GM12878 (cell line): ENCODE data around the gene LEF1. TPM values are rescaled to one million over a fixed set of nuclear protein-coding genes. Genes with fewer than 3 reads are reported as not detected.

ENCODE experiments used
- ATAC-seq: fragments of 200-7000 bp; cut with Tn5 transposase; 3 replicates; pipeline ENCODE4 v1.9.1; 2020; ENCODE audit warnings: mild to moderate bottlenecking, moderate library complexity
- BruUV-seq: library from RNA; stranded (reverse); fragments of 400-500 nt; replicated peaks from 2 replicates; lab custom pipeline; 2021; lab: Mats Ljungman, UMichigan
- CTCF ChIA-PET: fragments of 300-600 bp; sonication (Branson Sonifier 250); formaldehyde crosslinking; extraction: SDS; loops from one replicate; lab custom pipeline; 2021; ENCODE audit warnings: inconsistent platforms; lab: Yijun Ruan, JAX
- POLR2A ChIA-PET: fragments of 350-600 bp; formaldehyde crosslinking; extraction: SDS; loops from one replicate; lab custom pipeline; 2021; ENCODE audit warnings: inconsistent platforms; lab: Charles Lee
- RAD21 ChIA-PET: fragments of 300-600 bp; sonication (Branson Sonifier 250); formaldehyde crosslinking; loops from one replicate; lab custom pipeline; 2023; ENCODE audit warnings: antibody characterized with exemption; ENCODE audit not compliant: unreplicated experiment; lab: Charles Lee
- SMC1A ChIA-PET: fragments of 300-600 bp; sonication (Branson Sonifier 250); formaldehyde crosslinking; loops from one replicate; lab custom pipeline; 2023; ENCODE audit not compliant: unreplicated experiment, uncharacterized antibody; lab: Charles Lee
- DNase-seq: peaks from one replicate; pipeline ENCODE4 v3.0.0-alpha.2; 2011; ENCODE audit warnings: low read depth, low spot score
- FAIRE-seq: peaks from 3 replicates; lab custom pipeline; 2011; peaks lifted over from hg19 to GRCh38; lab: Jason Lieb, UNC
- H2AFZ ChIP-seq: 2 replicates; pipeline ENCODE4 v1.6.0; 2011; ENCODE audit warnings: low read depth, low read length, control low read depth; ENCODE audit not compliant: control insufficient read depth
- H3K27ac ChIP-seq: 2 replicates; pipeline ENCODE4 v1.5.1; 2011; ENCODE audit warnings: control low read depth; ENCODE audit not compliant: control insufficient read depth, insufficient read depth
- H3K27me3 ChIP-seq, 2 experiments: replicated peaks in 1 of 2; 2 replicates each; pipeline versions ENCODE4 v1.6.0 to v1.6.1; 2011; ENCODE audit warnings: low read length in 1 of 2; ENCODE audit not compliant: control insufficient read depth in 2 of 2, insufficient read depth in 2 of 2
- H3K36me3 ChIP-seq, 2 experiments: 2 replicates each; pipeline ENCODE4 v1.5.1; 2011; ENCODE audit warnings: low read length in 1 of 2; ENCODE audit not compliant: control insufficient read depth in 2 of 2, insufficient read depth in 2 of 2
- H3K4me1 ChIP-seq: 2 replicates; pipeline ENCODE4 v1.6.1; 2011; ENCODE audit warnings: mild to moderate bottlenecking, low read length, moderate library complexity, mixed read lengths; ENCODE audit not compliant: control insufficient read depth, insufficient read depth
- H3K4me2 ChIP-seq: 2 replicates; pipeline ENCODE4 v1.6.0; 2011; ENCODE audit warnings: control low read depth; ENCODE audit not compliant: control insufficient read depth, insufficient read depth
- H3K4me3 ChIP-seq: fragments of 200-600 bp; sonication (generic); 2 replicates; pipeline ENCODE4 v1.5.1; 2016
- H3K79me2 ChIP-seq: 2 replicates; pipeline ENCODE4 v1.6.0; 2011; ENCODE audit warnings: low read length; ENCODE audit not compliant: control insufficient read depth, insufficient read depth
- H3K9ac ChIP-seq: 2 replicates; pipeline ENCODE4 v1.8.0; 2011; ENCODE audit warnings: low read length, control low read depth, mixed read lengths; ENCODE audit not compliant: control insufficient read depth, insufficient read depth
- H3K9me3 ChIP-seq: replicated peaks from 3 replicates; pipeline ENCODE4 v1.5.1; 2011; ENCODE audit warnings: mild to moderate bottlenecking, low read length; ENCODE audit not compliant: control insufficient read depth, insufficient read depth
- H4K20me1 ChIP-seq: 2 replicates; pipeline ENCODE4 v1.6.0; 2011; ENCODE audit not compliant: control insufficient read depth, insufficient read depth
- EP300 ChIP-seq, 2 experiments: fragments of 150-350 bp in 1 of 2; IDR thresholded peaks; 2 replicates each; pipeline ENCODE4 v1.6.1; 2011 to 2012; ENCODE audit warnings: low read depth in 2 of 2, low read length in 2 of 2, borderline replicate concordance in 1 of 2, improper control_type of control experiment in 1 of 2, inconsistent platforms in 1 of 2; ENCODE audit not compliant: control insufficient read depth in 1 of 2
- IKZF1 ChIP-seq: fragments of 450-650 bp; conservative IDR thresholded peaks from 2 replicates; pipeline ENCODE4 v1.6.1; 2017; ENCODE audit warnings: antibody characterized with exemption, mild to moderate bottlenecking
- MEF2A ChIP-seq: IDR thresholded peaks from 2 replicates; pipeline ENCODE4 v1.6.1; 2011; ENCODE audit warnings: low read depth, mild to moderate bottlenecking, low read length, moderate library complexity; ENCODE audit not compliant: insufficient read depth
- NR2C2 ChIP-seq: IDR thresholded peaks from 2 replicates; pipeline ENCODE4 v1.6.1; 2011; ENCODE audit warnings: borderline replicate concordance, low read depth; ENCODE audit not compliant: control insufficient read depth, insufficient read length
- POLR2A ChIP-seq: IDR thresholded peaks from 2 replicates; pipeline ENCODE4 v1.6.1; 2011; ENCODE audit warnings: low read depth, mild to moderate bottlenecking, low read length
- RBBP5 ChIP-seq: fragments of 200-600 bp; sonication (generic); conservative IDR thresholded peaks from 2 replicates; pipeline ENCODE4 v1.6.1; 2016
- RFX5 ChIP-seq: IDR thresholded peaks from 2 replicates; pipeline ENCODE4 v1.6.1; 2011; ENCODE audit warnings: low read depth, low read length, improper control_type of control experiment
- SIX5 ChIP-seq: IDR thresholded peaks from 2 replicates; pipeline ENCODE4 v1.6.1; 2011; ENCODE audit warnings: mild to moderate bottlenecking, low read depth, low read length, moderate library complexity; ENCODE audit not compliant: severe bottlenecking
- SREBF2 ChIP-seq: IDR thresholded peaks from 2 replicates; pipeline ENCODE4 v1.6.1; 2012; ENCODE audit warnings: mild to moderate bottlenecking, low read length
- WGBS: methylation state at CpG from one replicate; pipeline ENCODE4 v1.1.6; 2016; ENCODE audit warnings: low lambda C conversion rate; ENCODE audit not compliant: insufficient replicate concordance, insufficient coverage; ENCODE audit errors: missing lambda C conversion rate; 5-methylcytosine and 5-hydroxymethylcytosine counted together
- in situ Hi-C: fragments of 300-500 bp; cut with MboI; formaldehyde crosslinking; loops from 9 replicates; pipeline ENCODE4 v1.14.3; 2018; ENCODE audit warnings: mixed read lengths
- intact Hi-C: fragments of 100-400 bp; cut with micrococcal nuclease; formaldehyde crosslinking; loops from one replicate; pipeline ENCODE4 v1.14.2; 2022; ENCODE audit not compliant: unreplicated experiment
- polyA plus RNA-seq, 11 experiments: library from polyadenylated mRNA; depleted of rRNA in 4 of 11; unstranded in 6 of 11; stranded (reverse) in 5 of 11; fragments of >200 nt; fragmentation: Nextera tagmentation in 4 of 11; fragmentation: Illumina TruSeq in 1 of 11; extraction: Ambion mirVana in 4 of 11; extraction: Trizol in 1 of 11; gene quantifications; 1 replicate in 1 of 11; 2 replicates in 10 of 11; pipeline versions ENCODE4 v1.2.1 to v1.2.3, GENCODE V29; 2011 to 2016; ENCODE audit warnings: inconsistent platforms in 2 of 11, missing spikeins in 2 of 11, low read depth in 1 of 11
- total RNA-seq, 4 experiments: library from RNA; depleted of rRNA in 3 of 4; stranded (reverse); fragments of >200 nt in 3 of 4; fragmentation: Illumina TruSeq in 1 of 4; extraction: Trizol in 1 of 4; gene quantifications; 2 replicates each; pipeline versions ENCODE4 v1.2.1 to v1.2.3, GENCODE V29; 2013 to 2021

The LEF1 gene
- total and polyA plus RNA-seq, 10 of the 15 experiments (the other 5 are each of a cell fraction or from before 2014, with no cell fraction given) = 10.2 to 38.1 (median 19.5) TPM

GRCh38 chr4:108080747-108081146, 88.0 kb downstream of the LEF1 start:
- FAIRE-seq (no peak), DNase-seq (no peak), ATAC-seq (no peak)
- no peak overlapping the region for H3K4me3 ChIP-seq
- H4K20me1 ChIP-seq = no peaks in the 10 kb centered on the region
- no peaks in the 10 kb centered on the region for H3K36me3 ChIP-seq
- H3K4me2 ChIP-seq = no peak overlapping the region
- ChIA-PET RAD21 (interaction anchor here (1.2 kb wide), 1 partner anchor 77 kb away, joined by 3 read pairs; no protein-coding TSS in a partner anchor), CTCF (no interaction called here), POLR2A (no interaction called here), SMC1A (interaction anchor here (1.0 kb wide), 1 partner anchor 10 kb away, joined by 3 read pairs; no protein-coding TSS in a partner anchor)
- H3K27me3 ChIP-seq = no peaks in the 10 kb centered on the region; a peak in 1 of 4 replicates
- H3K79me2 ChIP-seq = no peaks in the 10 kb centered on the region
- no peaks in the 10 kb centered on the region for H3K4me1 ChIP-seq
- H3K9me3 ChIP-seq = no peaks in the 10 kb centered on the region
- H3K9ac ChIP-seq = no peak overlapping the region
- WGBS = 82% methylated on average over 10 of the region's 10 CpGs
- in situ Hi-C loops (no loop called here), intact Hi-C loops (no loop called here)
- TF ChIP-seq RFX5 (no peak), MEF2A (no peak), POLR2A (no peak), NR2C2 (no peak), IKZF1 (no peak), SREBF2 (no peak), SIX5 (no peak), EP300 (IDR thresholded peaks at IDR 0.05; ENCODE audit: borderline replicate concordance in 1 of 2, control insufficient read depth in 1 of 2, low read depth in 2 of 2, low read length in 2 of 2) (no peak), RBBP5 (no peak)
- no peak overlapping the region for H3K27ac ChIP-seq
- H2AFZ ChIP-seq = no peak overlapping the region
- no TSS peak for BruUV-seq
